Raji (cell line): Measurements from ENCODE around the gene TECPR1.
A peak's percentile ranks its signal among the peaks of the same experiment; 100 is the strongest.

Experiments
- POLR2A ChIP-seq: IDR thresholded peaks from 2 replicates; pipeline ENCODE4 v1.6.1; 2011; ENCODE audit warnings: low read depth, low read length, control low read depth; ENCODE audit not compliant: insufficient read depth

TECPR1 gene

DNA sequence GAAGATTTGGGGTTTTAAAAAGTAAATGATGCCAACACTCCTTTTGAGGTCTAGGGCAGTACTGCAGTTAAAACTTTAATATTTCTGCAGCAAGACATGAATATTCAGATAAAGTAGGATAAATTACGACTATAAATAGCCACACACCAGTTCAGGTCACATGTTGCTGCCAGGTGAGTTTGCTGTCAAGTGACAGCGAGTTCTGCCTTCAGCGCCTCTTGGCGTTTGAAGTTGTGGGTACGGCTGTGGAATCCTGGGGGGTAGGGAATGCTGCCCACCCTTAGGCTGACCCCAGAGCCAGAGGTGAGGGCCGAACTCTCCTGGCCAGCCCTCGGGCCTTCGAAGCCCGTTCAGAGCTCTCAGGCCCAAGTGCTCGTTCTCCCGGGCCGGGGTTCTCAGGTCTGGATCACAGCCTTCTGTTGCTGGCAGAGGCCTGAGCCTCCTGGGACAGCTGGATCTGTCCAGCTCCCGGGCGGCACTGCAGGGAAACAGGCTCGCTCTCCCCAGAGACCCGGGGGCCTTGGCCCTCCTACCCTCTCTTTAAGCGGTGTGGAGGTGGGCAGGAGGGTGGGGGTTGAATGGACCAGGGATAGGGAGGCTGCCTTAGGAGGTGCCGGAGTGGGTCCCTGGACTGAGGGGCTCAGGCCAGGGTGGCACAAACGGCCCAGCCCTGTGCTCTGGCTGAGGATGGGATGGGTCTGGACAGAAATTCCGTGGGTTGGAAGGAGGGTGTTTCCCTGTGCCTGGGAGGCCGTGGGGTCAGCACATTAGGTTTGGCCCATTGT is 34.9 kb upstream of the TECPR1 start:
- no peak for TF ChIP-seq POLR2A

DNA sequence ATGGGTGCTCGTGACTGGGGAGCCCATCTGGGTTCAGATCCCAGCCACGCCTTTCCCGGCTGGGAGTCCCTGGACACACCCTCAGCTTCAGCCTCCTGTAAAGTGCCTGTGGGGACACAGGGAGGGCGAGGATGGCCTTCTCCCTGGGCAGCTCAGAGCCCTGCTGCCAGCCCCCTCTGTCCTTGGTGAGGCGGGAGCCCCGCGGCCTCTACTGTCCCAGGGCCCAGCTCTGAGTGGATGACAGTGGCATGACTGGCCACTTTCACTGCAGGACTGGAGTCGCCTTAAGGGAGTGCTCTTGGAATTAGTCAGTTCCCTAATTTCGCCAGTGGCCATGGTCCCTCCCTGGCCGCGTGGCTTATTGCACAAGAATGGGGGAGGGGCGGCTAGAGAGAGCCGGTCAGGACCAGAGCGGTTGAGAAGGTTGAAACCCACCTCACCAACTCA is 34.1 kb upstream of the TECPR1 start:
- no peak for TF ChIP-seq POLR2A

DNA sequence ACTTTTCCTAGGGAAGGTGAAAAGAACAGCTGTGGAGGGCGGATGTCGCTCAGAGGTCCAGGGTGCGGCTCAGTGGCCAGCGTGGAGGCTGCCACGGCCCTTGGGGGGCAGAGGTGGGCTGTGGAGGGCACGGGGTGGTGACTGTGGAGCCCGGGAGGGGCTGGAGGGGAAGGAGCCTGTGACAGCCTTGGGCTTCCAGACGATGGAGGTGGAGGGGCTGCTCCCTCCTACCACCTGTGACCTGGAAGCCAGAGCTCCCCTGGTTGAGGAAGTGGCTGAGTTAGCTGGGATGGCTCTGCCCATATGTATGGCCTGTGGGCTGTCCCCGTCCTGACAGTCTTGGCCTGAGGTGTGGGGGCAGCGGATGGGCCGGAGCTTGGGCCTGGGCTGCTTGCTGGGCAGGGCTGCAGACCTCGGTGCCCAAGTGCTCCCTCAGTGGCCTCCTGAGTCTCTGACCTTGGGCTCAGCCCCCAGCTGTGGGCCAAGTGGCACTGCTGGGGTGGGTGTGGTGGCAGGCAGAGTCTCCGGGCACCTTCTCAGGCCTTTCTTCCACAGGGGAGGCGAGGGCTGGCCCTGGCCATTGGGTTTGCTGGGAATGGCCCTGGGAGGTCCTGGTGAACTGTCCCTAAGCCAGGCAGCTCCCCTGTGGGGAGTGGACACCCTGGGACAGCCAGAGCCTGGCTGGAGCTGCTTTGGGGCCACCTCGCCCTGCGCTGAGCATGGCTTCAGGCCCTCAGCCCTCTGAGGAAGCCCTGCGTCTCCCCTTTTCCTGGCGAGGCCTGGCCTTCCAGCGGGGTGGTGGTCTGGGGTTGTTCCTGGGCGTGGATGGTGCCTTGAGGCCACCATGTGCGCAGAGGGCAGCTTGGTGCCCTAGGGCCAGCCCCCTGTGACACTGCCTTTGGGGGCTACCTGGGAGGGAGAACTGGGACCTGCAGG is 33.4 kb upstream of the TECPR1 start:
- TF ChIP-seq POLR2A: no peak

DNA sequence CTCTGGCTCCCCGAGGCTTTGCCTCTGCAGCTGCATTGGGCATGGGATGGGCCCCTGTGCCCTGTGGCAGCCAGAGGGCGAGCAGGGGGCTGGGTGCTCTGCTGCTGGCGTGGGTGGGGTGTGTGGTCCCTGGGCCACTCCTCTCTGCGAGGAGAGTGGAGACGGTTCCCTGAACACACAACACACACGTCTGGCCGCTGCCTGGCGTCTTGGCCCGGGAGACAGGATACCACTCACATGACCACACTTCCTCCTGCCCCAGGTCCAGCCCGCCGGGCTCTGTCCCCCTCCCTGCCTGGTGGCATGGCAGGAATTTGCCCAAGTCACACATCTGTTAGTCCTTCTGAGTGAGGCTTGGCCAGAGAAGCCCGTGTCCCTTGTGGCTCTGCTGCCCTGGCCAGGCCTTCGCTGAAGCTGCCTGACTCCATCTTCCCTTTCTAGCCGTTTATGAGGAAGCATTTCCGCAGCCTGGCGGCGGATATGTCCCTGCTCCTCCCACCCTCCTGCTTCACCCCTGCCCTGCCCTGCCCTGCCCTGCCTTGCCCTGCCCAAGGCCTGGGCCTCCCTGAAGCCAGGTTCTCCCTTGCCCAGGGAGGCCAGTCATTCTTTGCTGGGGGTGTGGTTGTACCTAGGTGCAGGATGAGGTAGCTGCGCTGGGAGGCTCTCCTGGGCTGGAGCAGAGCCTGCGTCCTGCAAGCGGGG is 32.5 kb upstream of the TECPR1 start:
- TF ChIP-seq POLR2A: no peak

DNA sequence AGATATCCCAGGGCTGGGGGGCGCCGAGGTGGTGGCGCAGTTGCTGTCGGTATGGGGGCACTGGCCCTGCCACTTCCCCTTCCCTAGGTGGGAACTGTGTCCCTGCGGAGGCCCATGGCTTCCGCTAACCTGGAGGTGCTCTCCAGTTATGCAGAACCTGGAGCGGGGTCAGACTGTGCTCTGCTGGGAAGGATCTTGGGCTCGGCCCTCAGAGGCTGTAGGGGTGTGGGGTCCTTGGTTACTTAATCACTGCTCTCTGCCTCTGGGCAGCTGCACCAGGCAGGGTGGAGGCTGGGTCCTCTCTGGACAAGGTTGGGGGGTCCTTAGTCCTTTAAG is 31.8 kb upstream of the TECPR1 start:
- TF ChIP-seq POLR2A: no peak

DNA sequence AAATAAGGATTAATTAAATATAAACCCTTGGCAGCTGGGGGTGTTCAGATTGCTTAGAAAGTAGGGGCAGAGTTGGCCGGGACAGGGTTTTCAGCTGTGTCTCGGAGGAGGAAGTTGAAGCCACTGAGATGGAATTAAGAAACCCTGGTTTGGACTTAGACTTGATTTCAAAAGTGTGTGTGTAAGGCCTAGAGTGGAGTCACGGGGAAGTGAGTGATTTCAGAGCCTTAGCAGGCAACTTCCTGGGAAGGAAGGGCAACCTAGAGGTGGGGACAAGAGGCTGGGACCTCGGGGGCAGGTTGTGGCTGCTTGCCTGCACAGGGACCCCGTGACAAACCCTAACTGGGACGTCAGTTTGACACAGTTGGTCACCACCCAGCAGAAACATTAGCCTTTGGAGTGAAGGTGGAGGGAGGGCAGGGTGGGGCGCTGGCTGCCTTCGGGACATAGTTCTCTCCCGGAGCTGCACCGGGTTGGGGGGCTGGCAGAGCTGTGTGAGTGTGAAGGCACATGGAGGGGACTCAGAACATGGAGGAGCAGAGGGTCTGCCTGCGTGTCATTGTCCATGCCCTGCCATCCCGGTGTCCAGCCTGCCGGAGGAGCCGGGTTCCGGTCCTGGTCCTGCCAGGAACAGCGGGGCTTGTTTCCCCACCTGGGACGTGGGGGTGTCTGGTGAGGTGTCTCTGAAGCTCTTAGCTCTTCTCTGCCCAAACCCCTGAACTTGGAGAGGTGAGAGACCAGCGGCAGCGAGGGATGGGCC is 31.3 kb upstream of the TECPR1 start:
- TF ChIP-seq POLR2A: no peak

DNA sequence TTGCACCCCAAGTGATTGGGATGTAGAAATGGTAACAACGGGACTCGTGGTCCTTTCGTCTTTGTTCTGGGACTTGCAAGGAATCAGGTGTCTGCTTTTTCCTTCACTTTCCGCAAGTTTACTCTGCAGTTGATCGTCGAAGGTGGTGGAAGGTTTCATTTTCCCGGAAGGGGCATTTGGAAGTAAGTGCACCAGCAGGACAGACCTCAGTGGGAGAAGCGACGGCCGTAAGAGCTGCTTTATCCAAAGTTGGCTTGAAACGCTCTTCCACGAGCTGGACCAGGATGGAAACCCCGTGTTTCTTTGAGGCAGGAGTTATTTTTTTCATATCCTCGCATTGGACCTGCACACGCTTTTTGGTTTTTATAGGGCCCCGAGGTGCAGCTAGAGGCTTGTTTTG is 30.7 kb upstream of the TECPR1 start:
- TF ChIP-seq POLR2A: no peak

DNA sequence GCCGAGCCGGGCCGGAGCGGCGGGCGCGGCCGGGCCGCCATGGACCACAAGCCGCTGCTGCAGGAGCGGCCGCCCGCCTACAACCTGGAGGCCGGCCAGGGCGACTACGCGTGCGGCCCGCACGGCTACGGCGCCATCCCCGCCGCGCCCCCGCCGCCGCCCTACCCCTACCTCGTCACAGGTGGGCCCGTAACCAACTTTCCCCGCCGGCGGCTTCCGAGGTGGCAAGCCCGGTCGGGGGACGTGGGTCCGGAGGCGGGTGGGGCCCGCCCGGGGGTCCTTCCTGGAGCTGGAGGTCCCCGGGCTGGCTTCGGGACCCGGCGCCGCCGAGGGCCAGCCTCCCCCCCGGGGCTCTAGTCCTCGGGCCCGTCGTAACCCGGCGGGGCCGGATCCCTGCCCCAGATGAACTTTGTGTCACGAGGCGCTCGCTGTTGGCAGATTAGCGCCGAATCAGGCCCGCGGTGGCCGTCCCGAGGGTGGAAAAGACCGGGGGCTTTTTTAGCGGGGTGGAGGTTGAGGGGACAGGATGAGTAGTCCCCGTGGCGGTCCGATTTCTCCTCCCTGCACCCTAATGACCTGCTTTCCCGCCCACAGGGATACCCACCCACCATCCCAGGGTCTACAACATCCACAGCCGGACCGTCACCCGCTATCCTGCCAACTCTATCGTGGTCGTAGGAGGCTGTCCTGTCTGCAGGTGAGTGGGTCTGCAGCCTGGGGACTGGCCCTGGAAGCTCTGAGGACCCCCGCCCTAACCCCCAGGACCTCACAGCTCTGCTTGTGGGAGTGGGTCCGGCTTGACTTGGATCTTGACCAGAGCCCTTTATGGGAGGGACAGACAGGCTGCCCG is 29.9 kb upstream of the TECPR1 start:
- no peak; the same call in 1 of the 2 replicates for TF ChIP-seq POLR2A

DNA sequence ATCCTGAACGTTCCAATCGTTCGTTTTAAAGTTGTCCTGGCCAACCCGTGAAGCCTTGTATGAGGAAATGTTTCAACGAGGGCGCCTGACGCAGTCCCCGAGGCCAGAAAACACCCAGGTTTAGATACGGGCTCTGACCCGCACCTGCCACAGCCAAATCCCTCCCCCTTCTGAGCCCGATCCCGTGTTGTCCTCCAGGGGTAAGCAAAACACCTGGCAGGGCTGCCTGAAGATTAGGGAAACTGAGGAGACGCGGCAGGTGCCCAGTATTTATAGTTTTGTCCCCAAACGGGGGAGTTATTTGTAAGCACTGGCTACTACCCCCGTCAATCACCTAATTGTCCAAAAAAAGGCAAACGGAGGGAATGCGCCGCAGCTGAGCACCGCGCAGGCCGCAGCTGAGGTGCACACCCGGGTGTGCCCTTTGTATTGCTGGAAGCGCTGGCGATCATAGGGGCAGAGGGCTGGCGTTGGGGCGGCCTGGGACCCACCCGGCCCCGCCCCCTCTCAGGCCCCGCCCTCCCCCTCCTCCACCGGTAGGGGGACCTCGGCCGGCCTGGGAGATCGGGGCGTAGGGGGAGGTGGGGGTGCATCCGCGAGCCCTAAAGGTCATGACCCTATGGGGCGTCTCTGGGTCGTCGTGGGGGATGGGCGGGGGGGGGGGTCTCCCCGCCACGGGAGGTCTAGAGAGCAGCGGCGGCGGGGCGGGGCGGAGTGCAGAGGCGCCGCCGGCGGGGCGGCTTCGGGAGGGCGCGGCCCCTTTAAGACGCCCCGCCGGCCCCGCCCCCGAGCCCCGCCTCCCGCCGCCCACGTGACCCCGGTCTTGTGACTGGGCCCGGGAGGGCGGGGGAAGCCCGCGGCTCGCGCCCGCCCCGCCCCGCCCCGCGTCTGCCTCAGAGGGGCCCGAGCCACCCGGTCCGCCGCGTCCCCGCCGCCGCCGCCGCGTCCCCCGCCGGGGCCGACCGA is 29.0 kb upstream of the TECPR1 start, which contains the start of gene BRI3:
Gene BRI3, plus strand, starts transcription at position 896 of the 966 bp plus-strand sequence. CDS start 110 bp downstream, outside the sequence.
- peak; percentile 54 for TF ChIP-seq POLR2A

DNA sequence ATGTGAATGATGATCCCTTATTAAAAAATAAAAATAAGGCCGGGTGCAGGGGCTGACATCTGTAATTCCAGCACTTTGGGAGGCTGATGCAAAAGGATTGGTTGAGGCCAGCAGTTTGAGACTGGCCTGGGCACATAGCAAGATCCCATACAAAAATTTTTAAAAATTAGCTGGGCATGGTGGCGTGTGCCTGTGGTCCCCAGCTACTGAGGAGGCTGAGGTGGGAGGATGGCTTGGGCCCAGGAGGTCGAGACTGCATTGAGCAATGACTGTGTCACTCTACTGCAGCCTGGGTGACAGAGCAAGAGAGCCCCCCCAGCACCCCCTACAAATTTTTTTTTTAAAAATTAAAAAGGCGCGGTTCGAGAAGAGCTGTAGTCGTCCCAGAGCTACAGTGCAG is 28.3 kb upstream of the TECPR1 start:
- no peak for TF ChIP-seq POLR2A

DNA sequence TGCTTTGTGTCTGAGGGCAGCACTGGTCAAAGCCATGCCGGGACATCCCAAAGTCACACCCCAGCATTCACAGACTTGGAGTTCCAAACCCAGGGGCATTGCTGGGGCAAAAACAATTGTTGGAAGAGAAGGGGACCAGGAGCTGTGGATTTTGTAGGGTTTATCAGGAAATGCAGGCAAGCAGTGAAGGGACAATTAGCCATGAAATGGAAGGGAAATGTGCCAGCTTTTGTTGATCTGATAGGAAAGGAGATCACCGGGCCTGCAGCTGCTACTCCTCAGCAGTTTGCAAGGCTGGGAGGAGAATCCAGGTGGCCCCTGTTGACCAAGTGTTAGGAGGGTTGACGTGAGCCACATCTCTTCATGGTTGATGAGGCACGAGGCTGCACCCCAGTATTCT is 26.9 kb upstream of the TECPR1 start:
- TF ChIP-seq POLR2A: no peak

DNA sequence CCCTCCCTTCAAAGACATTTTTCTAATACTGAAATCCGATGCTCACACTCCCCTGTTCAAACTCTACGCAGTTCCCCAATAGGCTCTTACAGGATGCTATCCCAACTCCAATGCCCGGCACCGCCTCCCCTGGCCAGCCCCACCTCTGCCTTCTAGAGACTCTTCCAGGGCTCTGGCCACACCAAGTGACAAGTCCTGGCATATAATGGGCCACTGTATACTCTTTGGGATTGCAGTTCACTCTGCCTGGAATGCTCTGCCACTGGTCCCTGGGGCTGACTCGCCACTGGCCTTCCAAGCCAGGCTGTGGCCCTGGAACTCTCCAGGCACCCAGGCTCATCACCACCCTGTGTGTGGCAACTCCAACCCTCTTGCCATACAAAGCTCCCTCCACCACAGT is 26.4 kb upstream of the TECPR1 start:
- no peak for TF ChIP-seq POLR2A

DNA sequence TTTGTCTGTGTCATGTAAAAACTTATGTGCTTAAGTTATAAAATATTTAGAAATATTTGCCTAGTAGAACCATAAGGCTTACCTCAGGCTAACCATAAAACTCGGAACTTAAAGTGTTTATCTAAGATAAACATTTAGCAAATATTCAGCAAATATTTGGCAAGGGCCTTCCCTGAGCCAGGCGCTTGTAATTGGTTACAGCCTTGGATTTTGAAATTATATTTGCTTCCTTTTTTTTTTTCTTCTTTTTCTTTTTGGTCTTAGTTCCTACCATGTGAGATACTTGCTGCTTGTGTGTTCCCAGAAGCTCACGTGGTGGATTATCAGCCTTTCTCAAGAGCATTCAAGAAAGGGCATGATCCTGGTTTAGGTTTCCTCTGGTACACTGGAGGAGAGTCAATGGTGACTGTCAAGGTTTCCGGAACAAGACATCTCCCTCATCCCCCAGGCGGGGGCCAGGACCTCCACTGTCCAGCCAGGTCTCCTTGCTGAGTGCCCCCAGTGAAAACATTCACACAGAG is 24.3 kb upstream of the TECPR1 start:
- TF ChIP-seq POLR2A: no peak

DNA sequence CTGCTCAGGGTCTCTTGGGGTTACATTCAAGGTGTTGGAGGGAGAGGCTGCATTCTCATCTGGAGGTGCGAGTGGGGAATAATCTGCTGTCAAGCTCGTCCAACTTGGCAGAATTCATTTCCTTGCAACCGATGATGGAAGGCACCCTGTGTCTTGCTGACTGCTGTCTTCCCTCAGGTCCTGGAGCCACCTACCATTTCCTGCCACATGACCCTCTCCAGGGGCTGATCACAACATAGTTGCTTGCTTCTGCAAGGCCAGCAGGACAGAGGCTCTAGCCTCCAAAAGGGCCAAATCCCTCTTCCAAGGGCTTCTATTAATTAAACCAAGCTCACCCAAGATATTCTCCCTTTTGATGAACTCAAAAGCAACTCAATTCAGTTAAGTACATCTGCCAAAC is 15.3 kb upstream of the TECPR1 start:
- no peak for TF ChIP-seq POLR2A
